Stimulated activated CD8-positive, alpha-beta memory T cell treated with anti-CD3 and anti-CD28 coated beads, Interleukin-15, amount 100 ng/mL, for 4 hours (primary cell): Measurements from ENCODE around the gene SNX20.
A peak's percentile ranks its signal among the peaks of the same experiment; 100 is the strongest.

Source experiments
- DNase-seq, 2 donors: peaks; one replicate each; pipeline ENCODE4 v3.0.0-alpha.2; 2020; ENCODE audit warnings: low read depth in 2 of 2

The SNX20 gene

GRCh38 chr16:50680556-50680893 lies 587 bp downstream of the SNX20 start:
- no peak for DNase-seq

- DNase-seq, result no peak
These were observed 1.2 kb downstream of the SNX20 start for GRCh38 chr16:50679676-50680555.

- no peak for DNase-seq
These were observed 1.8 kb downstream of the SNX20 start for GRCh38 chr16:50679266-50679665.

GRCh38 chr16:50678531-50678930 lies 2.6 kb downstream of the SNX20 start:
- no peak for DNase-seq

GRCh38 chr16:50677351-50677750 lies 3.8 kb downstream of the SNX20 start:
- DNase-seq, result no peak

GRCh38 chr16:50676684-50677225 lies 4.4 kb downstream of the SNX20 start:
- DNase-seq, result no peak

- no peak for DNase-seq
These were observed 5.2 kb downstream of the SNX20 start for GRCh38 chr16:50675686-50676610.

- DNase-seq, result no peak
These were observed 6.3 kb downstream of the SNX20 start for GRCh38 chr16:50674831-50675230.

- DNase-seq, result no peak
These were observed 7.4 kb downstream of the SNX20 start for GRCh38 chr16:50673496-50674275.

GRCh38 chr16:50671644-50672260 lies 9.4 kb downstream of the SNX20 start:
- DNase-seq, result no peak

- no peak for DNase-seq
These were observed 10.6 kb downstream of the SNX20 start for GRCh38 chr16:50670476-50670875.

- DNase-seq, result no peak
These were observed 11.4 kb downstream of the SNX20 start for GRCh38 chr16:50669741-50670140.

GRCh38 chr16:50668368-50669008 lies 12.6 kb downstream of the SNX20 start:
- no peak for DNase-seq

- DNase-seq, result no peak
These were observed 13.4 kb downstream of the SNX20 start for GRCh38 chr16:50667497-50668367.

- DNase-seq, result peak in 1 of 2 donors; percentile 39
These were observed 14.2 kb downstream of the SNX20 start for GRCh38 chr16:50666658-50667496.

- DNase-seq, result peak; percentile 52 to 60
These were observed 15.8 kb downstream of the SNX20 start for GRCh38 chr16:50665128-50665878.

- no peak for DNase-seq
These were observed 16.8 kb downstream of the SNX20 start for GRCh38 chr16:50664270-50664669.
